LNCAP (cell line): ENCODE measurements around the gene PSRC1.
A peak's percentile ranks its signal among the peaks of the same experiment; 100 is the strongest.

Source experiments
- CTCF ChIP-seq: fragments of 450-650 bp; IDR thresholded peaks from 2 replicates; pipeline ENCODE4 v1.5.1; 2017; ENCODE audit warnings: mild to moderate bottlenecking

Gene PSRC1

GRCh38 chr1:109240158-109241152 lies 42.5 kb downstream of the PSRC1 start:
- no peak for TF ChIP-seq CTCF

- peak; percentile 42 for TF ChIP-seq CTCF
Measured at GRCh38 chr1:109239409-109240068, 43.4 kb downstream of the PSRC1 start.

GRCh38 chr1:109239047-109239408 lies 43.9 kb downstream of the PSRC1 start:
- TF ChIP-seq CTCF: no peak

GRCh38 chr1:109238382-109238781 lies 44.6 kb downstream of the PSRC1 start:
- TF ChIP-seq CTCF: no peak

GRCh38 chr1:109237512-109237911 lies 45.4 kb downstream of the PSRC1 start:
- no peak for TF ChIP-seq CTCF

GRCh38 chr1:109235137-109235536 lies 47.8 kb downstream of the PSRC1 start:
- no peak for TF ChIP-seq CTCF

GRCh38 chr1:109231066-109231465 lies 51.9 kb downstream of the PSRC1 start:
- no peak for TF ChIP-seq CTCF
